22Rv1 (cell line): ENCODE measurements around the gene LPCAT2.

Experiments used
- CTCF ChIP-seq: fragments of 450-650 bp; IDR thresholded peaks from 2 replicates; pipeline ENCODE4 v1.5.1; 2017; ENCODE audit warnings: mild to moderate bottlenecking
- ZFX ChIP-seq: fragments of 450-650 bp; IDR thresholded peaks from 2 replicates; pipeline ENCODE4 v1.6.1; 2017; ENCODE audit warnings: antibody characterized with exemption, borderline replicate concordance

- TF ChIP-seq CTCF = no peak
- TF ChIP-seq ZFX = no peak
These were observed 19.5 kb upstream of the LPCAT2 start for GRCh38 chr16:55489119-55489955.
